Heart left ventricle (tissue), 16 donors: ENCODE results near the gene SNX30. TPM values are rescaled to one million over a fixed set of nuclear protein-coding genes. Genes with fewer than 3 reads are reported as not detected.

Experiments
- ATAC-seq, 4 donors: fragments of 200-7000 bp; cut with Tn5 transposase; one replicate each; pipeline ENCODE4 v1.9.1; 2020 to 2022; ENCODE audit warnings: moderate library complexity in 4 of 4, mild to moderate bottlenecking in 3 of 4, moderate number of reproducible peaks in 1 of 4
- DNase-seq, 5 donors: peaks; one replicate each; pipeline ENCODE4 v3.0.0-alpha.2; 2020
- H3K27ac ChIP-seq, 12 donors: fragments of 200-600 bp; sonication (generic) in 4 of 12; one replicate each; pipeline versions ENCODE4 v1.5.0 to v1.8.0; 2016 to 2022; ENCODE audit warnings: mild to moderate bottlenecking in 2 of 12
- H3K27me3 ChIP-seq, 9 donors: fragments of 200-600 bp; sonication (generic) in 2 of 9; one replicate each; pipeline versions ENCODE4 v1.5.1 to v1.8.0; 2016 to 2022; ENCODE audit warnings: mild to moderate bottlenecking in 3 of 9
- H3K36me3 ChIP-seq, 9 donors: fragments of 200-600 bp; sonication (generic) in 2 of 9; one replicate each; pipeline versions ENCODE4 v1.5.0 to v1.8.0; 2018 to 2022; ENCODE audit warnings: mild to moderate bottlenecking in 2 of 9
- H3K4me1 ChIP-seq, 12 donors: fragments of 200-600 bp; sonication (generic) in 4 of 12; one replicate each; pipeline versions ENCODE4 v1.5.0 to v1.8.0; 2016 to 2022; ENCODE audit warnings: mild to moderate bottlenecking in 3 of 12
- H3K4me3 ChIP-seq, 12 donors: fragments of 200-600 bp; sonication (generic) in 4 of 12; one replicate each; pipeline versions ENCODE4 v1.5.0 to v1.8.0; 2017 to 2022; ENCODE audit warnings: mild to moderate bottlenecking in 9 of 12, moderate library complexity in 4 of 12
- H3K9me3 ChIP-seq, 12 donors: fragments of 200-600 bp; sonication (generic) in 4 of 12; one replicate each; pipeline versions ENCODE4 v1.5.0 to v1.8.0; 2016 to 2022; ENCODE audit warnings: mild to moderate bottlenecking in 1 of 12
- POLR2A ChIP-seq, 2 donors: fragments of 450-650 bp; IDR thresholded peaks; one replicate each; pipeline ENCODE4 v1.6.1; 2017; ENCODE audit warnings: antibody characterized with exemption in 2 of 2, mild to moderate bottlenecking in 2 of 2, moderate library complexity in 2 of 2
- WGBS, 4 donors: extraction: QIAGEN DNeasy Blood & Tissue Kit in 2 of 4; methylation state at CpG; one replicate each; pipeline versions ENCODE4 v1.1.5 to v1.1.7; 2013 to 2018; 5-methylcytosine and 5-hydroxymethylcytosine counted together
- intact Hi-C, 10 donors: fragments of 100-400 bp; cut with DNase I; formaldehyde crosslinking; loops; one replicate each; pipeline versions ENCODE4 v1.11.1 to v1.14.2; 2022
- polyA plus RNA-seq, 2 donors: library from polyadenylated mRNA; stranded (reverse); fragments of 200-250 nt; gene quantifications; one replicate each; pipeline ENCODE4 v1.2.3, GENCODE V29; 2013
- total RNA-seq, 9 donors: library from RNA; depleted of rRNA in 2 of 9; stranded (reverse); fragments of >200 nt in 2 of 9; fragmentation: NEBNext Ultra II Directional in 3 of 9; extraction: Animal tissue kit (Norgen Biotek cat#: 25700) in 3 of 9; gene quantifications; one replicate each; pipeline versions ENCODE4 v1.1.0 to v1.2.4, GENCODE V29; 2016 to 2023
- TF ChIP-seq, protein P1 (sequence below), 12 donors: fragments of 200-600 bp; sonication (generic) in 4 of 12; IDR thresholded peaks; one replicate each; pipeline versions ENCODE4 v1.5.0 to v1.8.0; 2018 to 2022; ENCODE audit warnings: antibody characterized with exemption in 12 of 12, mild to moderate bottlenecking in 5 of 12
- donor health status: ischemic (EF 13 %, LVEDD 7.1; RV severe dilation, severe dysfunction).
- donor health status: healthy with polysubstance abuse.
- donor health status: DM: no; HTN: yes; CAD: no.
- donor health status: DM: no; HTN: no; CAD: no.
- donor health status: ischemic (EF 25% LVEDD 6.9; RV normal size, moderate dysfunction).
- donor health status: ischemic (EF 25% LVEDD 5.7; RV mildly dilated, moderate dysfunction).
- donor health status: healthy.
- donor health status: DM: yes; HTN: yes; CAD: no.
- donor health status: ischemic (EF 35%, LVEDD 5.7; RV mildly dilated, moderate dysfunction).
- donor health status: nonischemic (EF 11% LVEDD 7.7; RV severe dilation, severe dysfunction).
- donor health status: DM: yes; HTN: yes; CAD: no.
- donor health status: PGD.
- donor health status: ischemic (EF 29% LVEDD 5.4; RV normal size, mild dysfunction).
- donor health status: nonischemic (EF 23%, LVEDD 6.1; RV moderate dilation, normal function).

The SNX30 gene
- total and polyA plus RNA-seq, 11 donors: 0.95 to 10.3 (median 3.8) TPM

DNA sequence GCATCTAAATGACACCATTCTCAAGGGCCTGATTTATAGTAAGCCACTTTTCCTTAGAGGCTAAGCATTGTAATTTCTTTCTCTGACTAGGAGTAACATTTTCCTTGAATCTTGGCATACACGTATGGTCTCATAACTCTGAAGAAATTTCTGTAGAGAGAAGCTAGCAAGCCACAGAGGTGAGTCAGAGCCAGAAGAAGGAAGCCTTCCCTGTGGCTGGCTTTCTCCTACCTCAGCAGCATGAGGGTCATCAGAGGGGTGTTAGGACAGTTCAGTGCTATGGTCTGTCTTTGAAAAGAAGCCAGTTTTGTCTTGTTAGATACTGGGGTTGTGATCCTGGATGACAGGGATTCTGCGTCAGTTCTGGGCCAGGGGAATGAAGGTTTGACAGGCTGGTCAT lies 3.2 kb downstream of the SNX30 start:
- H3K27me3 ChIP-seq: no peaks in the 10 kb centered on the region
- H3K36me3 ChIP-seq: no peaks in the 10 kb centered on the region
- H3K4me1 ChIP-seq: peaks cover 0 to 76% (median 37%) of the 10 kb centered on the region in 12 donors
- TF ChIP-seq, protein P1, sequence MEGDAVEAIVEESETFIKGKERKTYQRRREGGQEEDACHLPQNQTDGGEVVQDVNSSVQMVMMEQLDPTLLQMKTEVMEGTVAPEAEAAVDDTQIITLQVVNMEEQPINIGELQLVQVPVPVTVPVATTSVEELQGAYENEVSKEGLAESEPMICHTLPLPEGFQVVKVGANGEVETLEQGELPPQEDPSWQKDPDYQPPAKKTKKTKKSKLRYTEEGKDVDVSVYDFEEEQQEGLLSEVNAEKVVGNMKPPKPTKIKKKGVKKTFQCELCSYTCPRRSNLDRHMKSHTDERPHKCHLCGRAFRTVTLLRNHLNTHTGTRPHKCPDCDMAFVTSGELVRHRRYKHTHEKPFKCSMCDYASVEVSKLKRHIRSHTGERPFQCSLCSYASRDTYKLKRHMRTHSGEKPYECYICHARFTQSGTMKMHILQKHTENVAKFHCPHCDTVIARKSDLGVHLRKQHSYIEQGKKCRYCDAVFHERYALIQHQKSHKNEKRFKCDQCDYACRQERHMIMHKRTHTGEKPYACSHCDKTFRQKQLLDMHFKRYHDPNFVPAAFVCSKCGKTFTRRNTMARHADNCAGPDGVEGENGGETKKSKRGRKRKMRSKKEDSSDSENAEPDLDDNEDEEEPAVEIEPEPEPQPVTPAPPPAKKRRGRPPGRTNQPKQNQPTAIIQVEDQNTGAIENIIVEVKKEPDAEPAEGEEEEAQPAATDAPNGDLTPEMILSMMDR (IDR thresholded peaks at IDR 0.05): no peak
- TF ChIP-seq POLR2A (IDR thresholded peaks at IDR 0.05): no peak
- intact Hi-C loops: loop anchor here in 1 of 10 donors (5.0 to 10.0 kb wide), 2 partner anchors 36 to 71 kb away; partner anchors contain the start of gene INIP
- WGBS, 4 donors: 75 to 90% (median 82%) methylated on average over 1 to 2 of the region's 2 CpGs
- peak overlapping the region in 2 of 12 donors; percentile 71 to 73 for H3K27ac ChIP-seq
- H3K9me3 ChIP-seq: no peaks in the 10 kb centered on the region
- no peak for DNase-seq
- H3K4me3 ChIP-seq: no peak overlapping the region
- ATAC-seq: no peak

DNA sequence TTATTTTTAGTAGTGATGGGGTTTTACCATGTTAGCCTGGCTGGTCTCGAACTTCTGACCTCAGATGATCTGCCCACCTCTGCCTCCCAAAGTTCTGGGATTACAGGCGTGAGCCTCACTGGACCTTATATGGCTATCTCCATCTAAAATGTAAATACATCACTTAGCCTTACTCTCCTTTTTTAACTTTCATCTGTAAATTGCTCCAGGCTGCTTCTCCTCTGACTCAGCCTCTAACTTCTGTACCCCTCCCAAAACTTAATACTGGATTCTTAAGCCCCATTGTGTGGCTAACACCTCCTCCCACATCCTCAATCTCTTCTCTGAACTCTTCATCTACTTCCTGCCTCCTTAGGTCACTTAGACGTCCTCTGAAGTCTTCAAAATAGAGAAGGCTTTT lies 4.0 kb downstream of the SNX30 start:
- H3K4me3 ChIP-seq: no peak overlapping the region
- no peaks in the 10 kb centered on the region for H3K27me3 ChIP-seq
- peaks cover 0 to 69% (median 36%) of the 10 kb centered on the region in 12 donors for H3K4me1 ChIP-seq
- 72 to 76% (median 73%) methylated on average over 3 of the region's 3 CpGs for WGBS, 4 donors
- H3K36me3 ChIP-seq: no peaks in the 10 kb centered on the region
- no peaks in the 10 kb centered on the region for H3K9me3 ChIP-seq
- no peak for DNase-seq
- no peak for TF ChIP-seq POLR2A (IDR thresholded peaks at IDR 0.05)
- TF ChIP-seq, protein P1 (IDR thresholded peaks at IDR 0.05): no peak
- ATAC-seq: no peak
- peak overlapping the region in 3 of 12 donors; percentile 19 to 73 (median 71) for H3K27ac ChIP-seq
- intact Hi-C loops: loop anchor here in 1 of 10 donors (5.0 to 10.0 kb wide), 2 partner anchors 37 to 70 kb away; partner anchors contain the start of gene INIP

DNA sequence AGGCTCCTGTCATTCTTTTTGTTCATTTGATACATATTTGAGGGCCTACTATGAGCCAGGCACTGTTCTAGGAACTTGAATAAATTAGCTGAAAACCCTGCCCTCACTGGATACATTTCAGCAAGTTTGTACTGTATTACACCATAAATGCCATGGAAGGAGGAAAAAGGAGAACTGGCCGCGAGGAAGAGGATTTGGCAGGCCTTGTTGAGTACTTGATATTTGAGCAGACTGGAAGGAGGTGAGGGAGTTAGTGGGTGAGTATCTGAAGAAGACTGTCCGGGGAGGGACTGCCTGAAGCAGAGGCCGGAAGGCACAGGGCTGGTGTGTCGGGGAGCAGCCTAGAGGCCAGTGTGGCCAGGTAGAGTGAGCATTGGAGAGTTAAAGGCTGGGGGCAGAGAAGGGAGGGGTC lies 4.5 kb downstream of the SNX30 start:
- no peaks in the 10 kb centered on the region for H3K27me3 ChIP-seq
- no peaks in the 10 kb centered on the region for H3K36me3 ChIP-seq
- peak overlapping the region in 6 of 12 donors; percentile 1 to 73 (median 18) for H3K27ac ChIP-seq
- DNase-seq (no peak), ATAC-seq (no peak)
- WGBS, 4 donors: 55 to 63% (median 61%) methylated on average over 5 of the region's 5 CpGs
- TF ChIP-seq, protein P1 (IDR thresholded peaks at IDR 0.05): no peak
- TF ChIP-seq POLR2A (IDR thresholded peaks at IDR 0.05): no peak
- intact Hi-C loops: loop anchor here in 1 of 10 donors (10.0 kb wide), 1 partner anchor 70 kb away; no protein-coding TSS in a partner anchor
- H3K9me3 ChIP-seq: no peaks in the 10 kb centered on the region
- peaks cover 0 to 65% (median 33%) of the 10 kb centered on the region in 12 donors for H3K4me1 ChIP-seq
- H3K4me3 ChIP-seq: no peak overlapping the region

DNA sequence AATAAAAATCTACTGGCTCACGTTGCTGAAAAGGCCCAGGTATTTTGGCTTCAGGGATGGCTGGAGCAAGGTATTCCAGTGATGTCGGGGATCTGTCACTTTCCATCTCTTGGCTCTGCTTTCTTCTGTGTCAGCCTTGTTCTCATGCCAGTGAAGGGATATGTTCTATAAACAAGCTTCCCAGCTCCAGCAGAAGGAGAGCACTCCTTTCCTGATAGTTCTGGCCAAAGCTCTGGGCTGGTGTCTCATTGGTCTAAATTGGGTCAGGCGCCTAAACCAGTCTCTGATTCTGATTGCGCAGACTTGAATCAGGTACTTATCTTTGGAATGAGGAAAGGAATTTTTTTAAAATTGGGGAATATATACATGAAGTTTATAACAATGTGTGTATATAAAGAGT lies 5.1 kb downstream of the SNX30 start:
- peak overlapping the region in 7 of 12 donors; percentile 1 to 73 (median 17) for H3K27ac ChIP-seq
- peak; percentile 48 to 72 (median 66) for ATAC-seq
- H3K27me3 ChIP-seq: no peaks in the 10 kb centered on the region
- H3K36me3 ChIP-seq: no peaks in the 10 kb centered on the region
- no peaks in the 10 kb centered on the region for H3K9me3 ChIP-seq
- 52 to 61% (median 56%) methylated on average over 4 of the region's 4 CpGs for WGBS, 4 donors
- peaks cover 0 to 61% (median 30%) of the 10 kb centered on the region in 12 donors for H3K4me1 ChIP-seq
- peak in 2 of 5 donors; percentile 13 to 26 for DNase-seq
- intact Hi-C loops: loop anchor here in 1 of 10 donors (10.0 kb wide), 1 partner anchor 69 kb away; no protein-coding TSS in a partner anchor
- no peak overlapping the region for H3K4me3 ChIP-seq
- TF ChIP-seq POLR2A (IDR thresholded peaks at IDR 0.05): no peak
- TF ChIP-seq, protein P1 (IDR thresholded peaks at IDR 0.05): no peak
